Mucosa of descending colon (tissue), 3 donors: ENCODE results near the gene KIRREL3. TPM values are rescaled to one million over a fixed set of nuclear protein-coding genes. Genes with fewer than 3 reads are reported as not detected.

Source experiments
- ATAC-seq: fragments of 200-7000 bp; cut with Tn5 transposase; one replicate; pipeline ENCODE4 v1.9.1; 2020; ENCODE audit warnings: mild to moderate bottlenecking, moderate library complexity
- DNase-seq, 3 donors: peaks; one replicate each; pipeline ENCODE4 v3.0.0-alpha.2; 2020
- H3K36me3 ChIP-seq: fragments of 200-600 bp; one replicate; pipeline ENCODE4 v1.8.0; 2021; ENCODE audit warnings: low read depth, mild to moderate bottlenecking
- H3K4me1 ChIP-seq: fragments of 200-600 bp; one replicate; pipeline ENCODE4 v1.8.0; 2021; ENCODE audit warnings: low read depth, mild to moderate bottlenecking
- H3K4me3 ChIP-seq: fragments of 200-600 bp; one replicate; pipeline ENCODE4 v1.8.0; 2021; ENCODE audit warnings: mild to moderate bottlenecking
- H3K9me3 ChIP-seq: fragments of 200-600 bp; one replicate; pipeline ENCODE4 v1.8.0; 2021; ENCODE audit warnings: mild to moderate bottlenecking
- intact Hi-C, 2 donors: fragments of 100-400 bp; cut with DNase I in 1 of 2; cut with micrococcal nuclease in 1 of 2; formaldehyde crosslinking; loops; one replicate each; pipeline versions ENCODE4 v1.11.0 to v1.11.1; 2022; cut with DNase I, micrococcal nuclease
- total RNA-seq, 3 donors: library from RNA; stranded (reverse); fragmentation: NEBNext Ultra II Directional in 2 of 3; extraction: Animal tissue kit (Norgen Biotek cat#: 25700) in 2 of 3; gene quantifications; one replicate each; pipeline versions ENCODE4 v1.2.1 to v1.2.4, GENCODE V29; 2021 to 2023
- TF ChIP-seq, protein P1 (sequence below): fragments of 200-600 bp; IDR thresholded peaks from one replicate; pipeline ENCODE4 v1.8.0; 2022; ENCODE audit warnings: antibody characterized with exemption, mild to moderate bottlenecking
- donor health status: DM: no; HTN: no; CAD: no; lungs with moderate emphysema.
- donor health status: DM: no; HTN: no; CAD: no.
- donor health status: DM: no; HTN: yes; CAD: no.

The KIRREL3 gene
- total RNA-seq, 3 donors from 2014 or later, result 0.23 to 2.4 (median 0.70) TPM

DNA sequence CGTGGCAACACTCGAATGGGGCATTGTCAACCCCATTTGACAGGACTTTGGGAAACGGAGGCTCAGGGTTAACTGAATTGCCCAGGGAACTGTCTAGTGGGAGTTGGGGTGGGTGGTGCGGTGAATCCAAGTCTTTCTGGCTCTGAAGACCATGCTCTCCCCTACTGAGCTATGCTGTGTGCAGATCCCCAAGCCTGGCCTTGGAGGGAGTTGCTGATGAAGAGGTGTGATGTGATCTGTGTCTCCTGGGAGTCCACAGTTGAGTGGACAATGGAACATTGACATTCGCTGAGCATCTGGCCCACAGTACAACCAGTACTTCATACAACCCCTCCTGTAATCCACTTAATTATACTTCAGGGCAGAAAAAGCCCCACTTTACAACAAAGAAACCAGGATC lies 472.9 kb downstream of the KIRREL3 start:
- intact Hi-C loops, result no loop called here
- TF ChIP-seq, protein P1, sequence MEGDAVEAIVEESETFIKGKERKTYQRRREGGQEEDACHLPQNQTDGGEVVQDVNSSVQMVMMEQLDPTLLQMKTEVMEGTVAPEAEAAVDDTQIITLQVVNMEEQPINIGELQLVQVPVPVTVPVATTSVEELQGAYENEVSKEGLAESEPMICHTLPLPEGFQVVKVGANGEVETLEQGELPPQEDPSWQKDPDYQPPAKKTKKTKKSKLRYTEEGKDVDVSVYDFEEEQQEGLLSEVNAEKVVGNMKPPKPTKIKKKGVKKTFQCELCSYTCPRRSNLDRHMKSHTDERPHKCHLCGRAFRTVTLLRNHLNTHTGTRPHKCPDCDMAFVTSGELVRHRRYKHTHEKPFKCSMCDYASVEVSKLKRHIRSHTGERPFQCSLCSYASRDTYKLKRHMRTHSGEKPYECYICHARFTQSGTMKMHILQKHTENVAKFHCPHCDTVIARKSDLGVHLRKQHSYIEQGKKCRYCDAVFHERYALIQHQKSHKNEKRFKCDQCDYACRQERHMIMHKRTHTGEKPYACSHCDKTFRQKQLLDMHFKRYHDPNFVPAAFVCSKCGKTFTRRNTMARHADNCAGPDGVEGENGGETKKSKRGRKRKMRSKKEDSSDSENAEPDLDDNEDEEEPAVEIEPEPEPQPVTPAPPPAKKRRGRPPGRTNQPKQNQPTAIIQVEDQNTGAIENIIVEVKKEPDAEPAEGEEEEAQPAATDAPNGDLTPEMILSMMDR, result no peak
- Histone ChIP-seq H3K36me3 (no peaks in the 10 kb centered on the region), H3K4me3 (no peak overlapping the region), H3K4me1 (no peaks in the 10 kb centered on the region), H3K9me3 (no peaks in the 10 kb centered on the region)
- ATAC-seq, result no peak
- no peak for DNase-seq

DNA sequence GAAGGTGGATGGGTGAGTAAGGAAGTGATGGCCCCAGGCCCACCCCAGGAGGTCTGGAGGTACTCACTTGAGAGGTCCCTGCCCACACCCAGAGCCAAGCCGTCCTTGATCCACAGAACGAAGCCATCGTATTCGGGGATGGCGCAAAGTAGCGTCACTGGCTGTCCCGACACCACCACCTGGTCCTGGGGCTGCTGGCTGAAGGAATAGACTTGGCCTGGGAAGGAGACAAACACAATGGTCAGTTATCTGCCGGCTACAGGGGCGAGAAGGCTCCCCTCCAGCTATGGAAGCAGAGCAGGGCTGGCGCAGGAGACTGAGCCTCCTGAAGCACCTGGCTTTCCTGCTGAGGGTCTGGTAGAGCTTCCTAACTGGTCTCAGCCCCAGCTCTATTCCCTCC lies 474.1 kb downstream of the KIRREL3 start:
- no peak for DNase-seq
- intact Hi-C loops, result no loop called here
- no peaks in the 10 kb centered on the region for H3K9me3 ChIP-seq
- ATAC-seq, result no peak
- H3K4me3 ChIP-seq, result no peak overlapping the region
- TF ChIP-seq, protein P1, result no peak
- no peaks in the 10 kb centered on the region for H3K4me1 ChIP-seq
- H3K36me3 ChIP-seq, result no peaks in the 10 kb centered on the region

DNA sequence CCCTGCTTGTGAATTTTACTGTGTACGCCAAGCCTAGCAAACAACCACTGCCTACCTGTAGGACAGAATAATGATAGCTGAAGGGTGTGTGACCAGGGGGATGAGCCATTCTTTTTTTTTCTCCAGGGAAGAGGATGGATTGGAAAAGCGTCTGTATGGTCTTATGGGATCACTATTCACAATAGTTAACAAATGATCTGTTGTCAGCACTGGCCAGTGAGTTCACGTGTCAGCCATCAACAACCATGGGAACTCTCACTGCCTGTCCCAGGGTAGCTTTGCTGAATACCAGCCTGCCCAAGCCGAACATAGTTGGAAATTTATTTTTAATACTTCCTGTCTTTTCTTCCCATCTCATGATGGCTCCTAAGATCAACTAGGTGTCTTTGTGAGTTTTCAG lies 474.9 kb downstream of the KIRREL3 start:
- no peak overlapping the region for H3K4me3 ChIP-seq
- no peaks in the 10 kb centered on the region for H3K36me3 ChIP-seq
- H3K9me3 ChIP-seq, result no peaks in the 10 kb centered on the region
- intact Hi-C loops, result no loop called here
- no peaks in the 10 kb centered on the region for H3K4me1 ChIP-seq
- ATAC-seq (no peak), DNase-seq (no peak)
- TF ChIP-seq, protein P1, result no peak

GRCh38 chr11:126525216-126525615 lies 475.4 kb downstream of the KIRREL3 start:
- TF ChIP-seq, protein P1, result no peak
- intact Hi-C loops, result no loop called here
- no peak overlapping the region for H3K4me3 ChIP-seq
- no peak for DNase-seq
- no peaks in the 10 kb centered on the region for H3K9me3 ChIP-seq
- H3K4me1 ChIP-seq, result no peaks in the 10 kb centered on the region
- ATAC-seq, result no peak
- H3K36me3 ChIP-seq, result no peaks in the 10 kb centered on the region

- ATAC-seq (no peak), DNase-seq (no peak)
- H3K4me3 ChIP-seq, result no peak overlapping the region
- H3K36me3 ChIP-seq, result no peaks in the 10 kb centered on the region
- H3K4me1 ChIP-seq, result no peaks in the 10 kb centered on the region
- no peaks in the 10 kb centered on the region for H3K9me3 ChIP-seq
- TF ChIP-seq, protein P1, result no peak
- intact Hi-C loops, result no loop called here
Observed at GRCh38 chr11:126523441-126524205, 476.9 kb downstream of the KIRREL3 start.
